ENCODE data around the gene RAN. TPM values are rescaled to one million over a fixed set of nuclear protein-coding genes. Genes with fewer than 3 reads are reported as not detected.
"Not testable (repeated sequence)": the region's sequence is repeated elsewhere in the genome, so short reads cannot be mapped to it uniquely, and the experiment has no call there.

RAN gene
- total RNA-seq, 2 donors from 2014 or later, result 122 to 156 TPM

GRCh38 chr12:130881046-130881445, 9.2 kb downstream of the RAN start:
- Histone ChIP-seq H3K4me1 (no peaks in the 10 kb centered on the region), H3K4me3 (no peak overlapping the region), H3K27me3 (no peaks in the 10 kb centered on the region), H3K36me3 (peaks cover 5% of the 10 kb centered on the region), H3K27ac (no peak overlapping the region), H3K9me3 (no peaks in the 10 kb centered on the region)
- DNase-seq (ENCODE audit: low spot score), result no peak
- TF ChIP-seq CTCF (IDR thresholded peaks at IDR 0.05), result no peak

- H3K4me1 ChIP-seq, result no peaks in the 10 kb centered on the region
- no peaks in the 10 kb centered on the region for H3K27me3 ChIP-seq
- DNase-seq (ENCODE audit: low spot score), result no peak
- H3K36me3 ChIP-seq, result peaks cover under 1% of the 10 kb centered on the region
- no peaks in the 10 kb centered on the region for H3K9me3 ChIP-seq
- no peak overlapping the region for H3K27ac ChIP-seq
- no peak overlapping the region for H3K4me3 ChIP-seq
- TF ChIP-seq CTCF (IDR thresholded peaks at IDR 0.05), result no peak
Observed at GRCh38 chr12:130881548-130881947, 9.7 kb downstream of the RAN start.

DNA sequence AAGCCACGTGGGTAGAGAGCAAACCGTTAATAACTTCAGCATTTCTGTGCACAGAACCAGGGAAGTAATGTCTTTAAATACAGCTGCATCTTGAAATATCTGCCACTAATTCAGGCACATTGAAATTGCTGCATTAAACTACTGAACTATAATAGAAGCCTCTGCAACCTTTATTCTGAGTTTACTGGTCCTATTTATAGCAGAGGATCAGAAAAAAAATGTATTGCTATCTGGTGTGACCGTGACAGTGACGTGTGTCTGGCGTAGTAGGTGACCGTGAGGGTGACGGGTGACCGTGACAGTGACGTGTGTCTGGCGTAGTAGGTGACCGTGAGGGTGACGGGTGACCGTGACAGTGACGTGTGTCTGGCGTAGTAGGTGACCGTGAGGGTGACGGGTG, 15.3 kb downstream of the RAN start:
- not testable (repeated sequence) for H3K4me3 ChIP-seq; H3K9me3 ChIP-seq; H3K36me3 ChIP-seq; H3K4me1 ChIP-seq; DNase-seq (ENCODE audit: low spot score); H3K27ac ChIP-seq; H3K27me3 ChIP-seq

DNA sequence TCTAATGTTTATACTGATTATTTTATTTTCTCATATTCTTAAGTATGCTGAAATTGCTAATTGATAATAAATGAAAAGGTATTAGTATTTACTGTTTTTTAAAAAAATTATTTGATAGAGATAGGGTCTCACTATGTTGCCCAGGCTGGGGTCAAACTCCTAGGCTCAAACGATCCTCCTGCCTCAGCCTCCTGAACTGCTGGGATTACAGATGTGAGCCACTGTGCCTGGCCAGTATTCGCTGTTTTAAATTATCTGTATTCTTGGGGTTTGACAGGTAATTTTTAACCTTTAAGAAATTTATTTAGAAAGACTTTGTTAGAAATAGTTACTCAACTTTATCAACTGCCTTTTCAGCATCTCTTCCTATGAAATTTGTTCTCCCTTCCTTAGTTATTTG, 32.2 kb downstream of the RAN start:
- no peak for TF ChIP-seq CTCF (IDR thresholded peaks at IDR 0.05)
- DNase-seq (ENCODE audit: low spot score), result no peak
- Histone ChIP-seq H3K9me3 (no peaks in the 10 kb centered on the region), H3K27me3 (no peaks in the 10 kb centered on the region), H3K27ac (no peak overlapping the region), H3K4me3 (no peak overlapping the region), H3K36me3 (no peaks in the 10 kb centered on the region), H3K4me1 (no peaks in the 10 kb centered on the region)

DNA sequence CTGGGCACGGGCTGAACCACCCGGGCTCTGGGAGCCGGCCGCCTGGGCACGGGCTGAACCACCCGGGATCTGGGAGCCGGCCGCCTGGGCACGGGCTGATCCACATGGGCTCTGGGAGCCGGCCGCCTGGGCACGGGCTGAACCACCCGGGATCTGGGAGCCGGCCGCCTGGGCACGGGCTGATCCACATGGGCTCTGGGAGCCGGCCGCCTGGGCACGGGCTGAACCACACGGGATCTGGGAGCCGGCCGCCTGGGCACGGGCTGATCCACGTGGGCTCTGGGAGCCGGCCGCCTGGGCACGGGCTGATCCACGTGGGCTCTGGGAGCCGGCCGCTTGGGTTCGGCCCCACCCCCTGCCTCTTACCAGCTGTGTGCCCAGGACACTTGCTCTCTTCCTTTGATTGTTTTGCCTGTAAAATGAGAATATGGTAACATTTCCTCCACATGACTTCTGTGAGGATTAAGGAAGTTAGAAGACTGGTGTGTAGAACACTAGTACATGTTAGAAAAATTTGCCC, 33.1 kb downstream of the RAN start:
- DNase-seq (ENCODE audit: low spot score), result peak; percentile 28
- H3K4me3 ChIP-seq, H3K27me3 ChIP-seq, H3K36me3 ChIP-seq, H3K27ac ChIP-seq, H3K9me3 ChIP-seq, H3K4me1 ChIP-seq: not testable (repeated sequence)

DNA sequence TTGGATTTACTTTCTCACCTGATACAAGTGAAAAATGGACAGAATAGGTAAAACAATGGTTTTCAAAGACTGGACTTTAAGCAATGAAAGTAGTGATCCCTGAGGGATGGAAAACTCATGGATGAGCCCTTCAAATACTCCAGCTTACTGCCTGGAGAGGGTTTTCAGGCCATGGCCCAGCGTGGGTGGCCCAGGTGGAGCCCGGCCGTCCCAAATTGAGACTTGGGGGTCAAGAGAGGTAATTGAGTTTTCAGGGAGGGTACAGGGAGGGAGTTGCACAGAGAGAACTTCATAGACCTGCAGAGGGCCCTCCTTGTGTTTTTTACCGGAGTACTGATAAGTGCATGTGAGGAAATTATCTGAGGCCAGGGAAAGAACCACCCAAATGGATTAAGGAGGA, 37.2 kb downstream of the RAN start:
- no peaks in the 10 kb centered on the region for H3K36me3 ChIP-seq
- H3K27me3 ChIP-seq, result no peaks in the 10 kb centered on the region
- DNase-seq (ENCODE audit: low spot score), result no peak
- H3K9me3 ChIP-seq, result peaks cover 0 to 14% of the 10 kb centered on the region in 2 donors
- no peak overlapping the region for H3K27ac ChIP-seq
- no peak for TF ChIP-seq CTCF (IDR thresholded peaks at IDR 0.05)
- no peak overlapping the region for H3K4me3 ChIP-seq
- no peaks in the 10 kb centered on the region for H3K4me1 ChIP-seq

DNA sequence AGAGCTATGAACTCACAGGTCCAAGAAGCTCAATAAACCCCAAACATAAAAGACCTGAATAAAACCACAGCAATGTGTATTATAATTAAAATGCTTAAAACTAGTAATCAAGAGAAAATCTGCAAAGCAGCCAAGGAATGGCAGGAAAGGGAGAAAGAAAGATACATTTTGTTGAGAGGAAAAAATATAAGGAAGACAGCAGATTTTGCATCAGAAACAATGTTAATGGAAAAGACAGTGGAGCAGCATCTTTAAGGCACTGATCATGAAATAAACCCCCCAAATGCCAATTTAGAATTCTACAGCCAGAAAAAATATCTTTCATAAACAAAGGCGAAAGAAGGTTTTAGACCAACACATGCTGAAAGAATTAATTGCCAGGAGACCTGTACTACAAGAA, 39.3 kb downstream of the RAN start:
- H3K4me1 ChIP-seq, result no peaks in the 10 kb centered on the region
- H3K27ac ChIP-seq, result no peak overlapping the region
- H3K4me3 ChIP-seq, result no peak overlapping the region
- no peak for DNase-seq (ENCODE audit: low spot score)
- H3K27me3 ChIP-seq, result no peaks in the 10 kb centered on the region
- no peaks in the 10 kb centered on the region for H3K36me3 ChIP-seq
- H3K9me3 ChIP-seq, result peaks cover 0 to 14% of the 10 kb centered on the region in 2 donors
- no peak for TF ChIP-seq CTCF (IDR thresholded peaks at IDR 0.05)
